Peyer's patch (tissue), 4 donors: Measurements from ENCODE around the gene MSANTD1.

ENCODE experiments used
- POLR2A ChIP-seq, 2 donors: fragments of 450-650 bp; IDR thresholded peaks; one replicate each; pipeline ENCODE4 v1.5.1; 2017; ENCODE audit warnings: antibody characterized with exemption in 2 of 2, mild to moderate bottlenecking in 2 of 2, moderate library complexity in 2 of 2
- TF ChIP-seq, protein P1 (sequence below), 6 experiments: fragments of 450-650 bp in 4 of 6; fragments of 200-600 bp in 2 of 6; sonication (generic) in 1 of 6; IDR thresholded peaks; one replicate each; pipeline ENCODE4 v1.5.1; 2017 to 2019; ENCODE audit warnings: antibody characterized with exemption in 6 of 6, mild to moderate bottlenecking in 3 of 6, moderate library complexity in 1 of 6

DNA sequence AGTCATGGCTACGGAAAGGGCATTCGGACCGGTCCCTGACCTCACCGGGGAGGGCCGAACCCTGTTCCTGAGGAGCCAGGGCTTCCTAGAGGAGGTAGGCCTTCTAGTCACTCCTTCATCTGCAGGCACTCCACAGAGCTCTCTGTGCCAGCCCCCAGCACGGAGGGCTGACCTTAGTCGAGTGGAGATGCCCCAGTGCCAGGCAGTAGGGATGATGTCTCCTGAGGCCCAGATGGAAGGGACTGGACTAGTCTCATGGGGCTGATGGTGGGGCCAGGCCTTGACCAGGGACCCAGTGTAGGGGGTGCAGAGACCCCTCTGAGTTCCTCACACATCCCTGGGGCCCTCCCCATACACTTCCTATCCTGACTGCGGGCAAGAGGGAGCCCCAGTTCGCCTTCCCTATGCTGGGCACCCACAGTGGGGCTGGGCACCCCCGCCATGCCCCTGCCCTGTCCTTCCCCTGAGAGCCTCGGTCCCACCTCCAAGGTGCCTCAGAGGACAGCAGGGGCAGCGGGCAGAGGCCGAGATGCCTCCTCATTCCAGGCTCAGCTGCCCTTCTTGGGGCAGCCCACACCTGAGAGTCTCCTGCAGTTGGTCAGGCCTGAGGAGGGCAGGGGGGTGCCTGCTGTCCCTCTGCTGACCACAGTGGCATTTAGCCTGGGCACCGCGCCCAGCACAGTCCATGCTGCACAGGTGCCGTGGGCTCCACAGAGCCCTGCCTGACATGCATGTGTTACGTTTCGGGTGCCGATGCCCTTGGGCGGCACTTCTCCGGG, 1.4 kb upstream of the MSANTD1 start:
- TF ChIP-seq, protein P1, sequence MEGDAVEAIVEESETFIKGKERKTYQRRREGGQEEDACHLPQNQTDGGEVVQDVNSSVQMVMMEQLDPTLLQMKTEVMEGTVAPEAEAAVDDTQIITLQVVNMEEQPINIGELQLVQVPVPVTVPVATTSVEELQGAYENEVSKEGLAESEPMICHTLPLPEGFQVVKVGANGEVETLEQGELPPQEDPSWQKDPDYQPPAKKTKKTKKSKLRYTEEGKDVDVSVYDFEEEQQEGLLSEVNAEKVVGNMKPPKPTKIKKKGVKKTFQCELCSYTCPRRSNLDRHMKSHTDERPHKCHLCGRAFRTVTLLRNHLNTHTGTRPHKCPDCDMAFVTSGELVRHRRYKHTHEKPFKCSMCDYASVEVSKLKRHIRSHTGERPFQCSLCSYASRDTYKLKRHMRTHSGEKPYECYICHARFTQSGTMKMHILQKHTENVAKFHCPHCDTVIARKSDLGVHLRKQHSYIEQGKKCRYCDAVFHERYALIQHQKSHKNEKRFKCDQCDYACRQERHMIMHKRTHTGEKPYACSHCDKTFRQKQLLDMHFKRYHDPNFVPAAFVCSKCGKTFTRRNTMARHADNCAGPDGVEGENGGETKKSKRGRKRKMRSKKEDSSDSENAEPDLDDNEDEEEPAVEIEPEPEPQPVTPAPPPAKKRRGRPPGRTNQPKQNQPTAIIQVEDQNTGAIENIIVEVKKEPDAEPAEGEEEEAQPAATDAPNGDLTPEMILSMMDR (IDR thresholded peaks at IDR 0.05), result no peak
- TF ChIP-seq POLR2A (IDR thresholded peaks at IDR 0.05), result no peak
